HCT116 (cell line): ENCODE results near the gene GRIP2.

Source experiments
- EZH2 ChIP-seq: fragments of 200-600 bp; sonication (generic); IDR thresholded peaks from 2 replicates; pipeline ENCODE4 v1.6.1; 2017; ENCODE audit warnings: antibody characterized with exemption, mixed run types
- EZH2phosphoT487 ChIP-seq: fragments of 200-600 bp; IDR thresholded peaks from 2 replicates; pipeline ENCODE4 v1.6.1; 2018; ENCODE audit warnings: antibody characterized with exemption, borderline replicate concordance
- RAD21 ChIP-seq: IDR thresholded peaks from 2 replicates; pipeline ENCODE4 v1.6.1; 2012; ENCODE audit warnings: low read depth, mild to moderate bottlenecking
- ZNF274 ChIP-seq: fragments of 200-500 bp; sonication (Bioruptor generic); IDR thresholded peaks from 2 replicates; pipeline ENCODE4 v1.6.1; 2014; ENCODE audit warnings: mild to moderate bottlenecking, low read depth, low read length, inconsistent platforms
- TF ChIP-seq, protein P1 (sequence below), 3 experiments: fragments of 200-600 bp in 1 of 3; sonication (generic) in 1 of 3; IDR thresholded peaks in 2 of 3; conservative IDR thresholded peaks in 1 of 3; 2 replicates each; pipeline ENCODE4 v1.5.1; 2012 to 2017; ENCODE audit warnings: low read depth in 2 of 3, low read length in 2 of 3, antibody characterized with exemption in 1 of 3, borderline replicate concordance in 1 of 3, control low read depth in 1 of 3, mild to moderate bottlenecking in 1 of 3, mixed read lengths in 1 of 3, mixed run types in 1 of 3, moderate library complexity in 1 of 3; ENCODE audit not compliant: insufficient read depth in 1 of 3

DNA sequence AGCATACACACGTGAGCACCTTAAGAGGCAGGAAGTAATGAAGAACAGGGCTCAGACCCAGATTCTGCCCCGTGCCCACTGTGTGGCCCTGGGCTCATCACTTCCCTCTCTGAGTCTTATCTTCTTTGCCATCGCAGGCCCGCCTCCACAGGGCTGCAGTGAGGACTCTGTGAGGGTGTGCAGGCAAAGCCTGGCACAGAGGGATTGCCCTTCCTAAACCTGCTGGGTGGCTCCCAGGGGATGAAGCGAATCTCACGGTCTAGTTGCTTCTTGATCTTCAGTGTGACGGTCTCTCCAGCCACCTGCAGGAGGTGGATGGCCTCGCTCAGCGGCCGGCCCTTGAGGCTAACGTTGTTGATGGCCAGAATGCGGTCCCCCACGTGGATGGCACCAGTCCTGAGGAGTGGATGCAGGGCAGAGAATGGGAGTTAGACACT lies 32.8 kb downstream of the GRIP2 start:
- TF ChIP-seq EZH2phosphoT487 = no peak
- no peak for TF ChIP-seq RAD21
- no peak for TF ChIP-seq ZNF274
- TF ChIP-seq EZH2 = no peak
- TF ChIP-seq, protein P1, sequence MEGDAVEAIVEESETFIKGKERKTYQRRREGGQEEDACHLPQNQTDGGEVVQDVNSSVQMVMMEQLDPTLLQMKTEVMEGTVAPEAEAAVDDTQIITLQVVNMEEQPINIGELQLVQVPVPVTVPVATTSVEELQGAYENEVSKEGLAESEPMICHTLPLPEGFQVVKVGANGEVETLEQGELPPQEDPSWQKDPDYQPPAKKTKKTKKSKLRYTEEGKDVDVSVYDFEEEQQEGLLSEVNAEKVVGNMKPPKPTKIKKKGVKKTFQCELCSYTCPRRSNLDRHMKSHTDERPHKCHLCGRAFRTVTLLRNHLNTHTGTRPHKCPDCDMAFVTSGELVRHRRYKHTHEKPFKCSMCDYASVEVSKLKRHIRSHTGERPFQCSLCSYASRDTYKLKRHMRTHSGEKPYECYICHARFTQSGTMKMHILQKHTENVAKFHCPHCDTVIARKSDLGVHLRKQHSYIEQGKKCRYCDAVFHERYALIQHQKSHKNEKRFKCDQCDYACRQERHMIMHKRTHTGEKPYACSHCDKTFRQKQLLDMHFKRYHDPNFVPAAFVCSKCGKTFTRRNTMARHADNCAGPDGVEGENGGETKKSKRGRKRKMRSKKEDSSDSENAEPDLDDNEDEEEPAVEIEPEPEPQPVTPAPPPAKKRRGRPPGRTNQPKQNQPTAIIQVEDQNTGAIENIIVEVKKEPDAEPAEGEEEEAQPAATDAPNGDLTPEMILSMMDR (IDR thresholded peaks at IDR 0.05 in 2 of 3, conservative IDR thresholded peaks at IDR 0.05 in 1 of 3; ENCODE audit: borderline replicate concordance in 1 of 3, insufficient read depth in 1 of 3, low read depth in 2 of 3, low read length in 2 of 3) = no peak
